Measurements from ENCODE around the gene CHST14. TPM values are rescaled to one million over a fixed set of nuclear protein-coding genes. Genes with fewer than 3 reads are reported as not detected.

Gene CHST14
- total RNA-seq, 2 experiments from 2014 or later = 4.3 to 5.1 TPM

DNA sequence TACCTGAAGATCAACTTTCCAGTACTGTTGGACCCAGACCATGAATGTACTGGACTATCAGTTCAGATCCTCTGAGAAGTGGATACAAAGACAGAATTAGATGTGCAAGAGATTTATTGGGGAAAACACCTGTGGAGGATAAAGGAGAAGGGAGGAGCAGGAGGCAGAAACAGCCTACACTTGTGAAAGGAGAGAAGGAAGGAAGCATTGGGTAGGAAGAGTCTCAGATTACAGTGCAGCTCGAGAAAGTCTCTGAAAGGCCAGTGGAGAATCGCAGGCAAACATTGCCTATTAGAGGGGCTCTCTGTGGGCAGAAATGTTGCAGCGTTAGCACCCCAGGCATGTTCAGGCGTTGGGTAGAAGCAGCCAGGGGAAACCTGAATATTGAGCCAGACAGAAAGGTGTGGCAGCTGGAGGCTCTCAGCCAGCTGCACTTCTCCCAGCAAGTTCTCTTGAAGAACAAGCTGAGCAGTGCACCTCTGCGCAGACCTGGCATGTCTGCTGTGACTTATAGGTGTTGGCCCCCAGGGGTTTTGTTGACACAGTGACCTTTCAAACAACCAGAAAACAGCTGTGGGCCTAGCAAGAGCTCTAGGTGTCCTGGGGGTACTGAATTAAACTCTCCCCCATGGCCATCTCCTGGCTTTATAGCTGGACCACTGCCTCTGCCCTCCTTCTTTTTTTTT is 7.0 kb downstream of the CHST14 start:
- peaks cover 5% of the 10 kb centered on the region for H3K27me3 Mint-ChIP-seq
- peaks cover 4% of the 10 kb centered on the region for H3K4me1 Mint-ChIP-seq (ENCODE audit: low read depth)
- ChIA-PET CTCF (interaction anchor here (1.0 to 1.8 kb wide), 3 partner anchors 29 to 168 kb away, joined by 3 to 6 read pairs (median 3); no protein-coding TSS in a partner anchor), POLR2A (interaction anchor here (0.6 kb wide), 1 partner anchor 537 kb away, joined by 3 read pairs; no protein-coding TSS in a partner anchor)
- ATAC-seq (no peak), DNase-seq (no peak)
- H3K27ac Mint-ChIP-seq = no peak overlapping the region
- H3K4me3 Mint-ChIP-seq = no peak overlapping the region
- no peak for TF ChIP-seq CTCF (IDR thresholded peaks at IDR 0.05)
- no peaks in the 10 kb centered on the region for H3K36me3 Mint-ChIP-seq (ENCODE audit: low read depth)
- no peaks in the 10 kb centered on the region for H3K9me3 Mint-ChIP-seq
- intact Hi-C loops (cut with micrococcal nuclease) = no loop called here

GRCh38 chr15:40479024-40479423 is 8.2 kb downstream of the CHST14 start:
- no peak for TF ChIP-seq CTCF (IDR thresholded peaks at IDR 0.05)
- CTCF ChIA-PET = interaction anchor here (1.0 to 1.4 kb wide), 2 partner anchors 28 to 29 kb away, joined by 3 to 4 read pairs; no protein-coding TSS in a partner anchor
- peaks cover 3% of the 10 kb centered on the region for H3K4me1 Mint-ChIP-seq (ENCODE audit: low read depth)
- peaks cover 5% of the 10 kb centered on the region for H3K27me3 Mint-ChIP-seq
- intact Hi-C loops (cut with micrococcal nuclease) = no loop called here
- H3K27ac Mint-ChIP-seq = no peak overlapping the region
- no peaks in the 10 kb centered on the region for H3K9me3 Mint-ChIP-seq
- POLR2A ChIA-PET = interaction anchor here (1.1 kb wide), 1 partner anchor 22 kb away, joined by 3 read pairs; no protein-coding TSS in a partner anchor
- H3K4me3 Mint-ChIP-seq = no peak overlapping the region
- ATAC-seq (no peak), DNase-seq (no peak)
- H3K36me3 Mint-ChIP-seq (ENCODE audit: low read depth) = no peaks in the 10 kb centered on the region

DNA sequence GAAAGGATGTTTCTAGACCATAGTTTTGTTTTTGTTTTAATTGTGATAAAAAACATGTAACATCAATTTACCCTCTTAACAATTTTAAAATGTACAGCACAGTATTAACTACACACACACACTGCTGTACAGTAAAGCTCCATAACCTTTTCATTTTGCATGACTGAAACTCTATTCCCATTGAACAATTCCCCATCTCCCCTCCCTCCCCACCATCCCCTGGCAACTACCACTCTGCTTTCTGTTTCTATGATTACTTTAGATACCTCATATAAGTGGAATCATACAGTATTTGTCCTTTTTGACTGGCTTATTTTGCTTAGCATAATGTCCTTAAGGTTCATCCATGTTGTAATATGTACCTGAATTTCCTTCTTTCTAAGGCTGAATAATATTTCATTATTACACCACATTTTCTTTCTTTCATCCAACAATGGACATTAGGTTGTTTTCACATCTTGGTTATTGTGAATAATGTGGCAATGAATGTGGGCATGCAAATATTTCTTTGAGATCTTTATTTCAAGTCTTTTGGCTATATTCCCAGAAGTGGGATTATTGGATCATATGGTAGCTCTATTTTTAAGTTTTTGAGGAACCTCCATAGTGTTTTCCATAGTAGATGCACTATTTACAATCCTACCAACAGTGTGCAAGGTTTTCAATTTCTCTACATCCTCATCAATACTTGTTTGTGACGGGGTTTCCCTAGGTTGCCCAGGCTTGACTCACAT is 10.7 kb downstream of the CHST14 start:
- H3K4me3 Mint-ChIP-seq = no peak overlapping the region
- CTCF ChIA-PET = no interaction called here
- H3K27me3 Mint-ChIP-seq = peaks cover 5% of the 10 kb centered on the region
- no peaks in the 10 kb centered on the region for H3K4me1 Mint-ChIP-seq (ENCODE audit: low read depth)
- DNase-seq = no peak
- H3K9me3 Mint-ChIP-seq = no peaks in the 10 kb centered on the region
- no peak overlapping the region for H3K27ac Mint-ChIP-seq
- no peak for TF ChIP-seq CTCF (IDR thresholded peaks at IDR 0.05)
- POLR2A ChIA-PET = no interaction called here
- H3K36me3 Mint-ChIP-seq (ENCODE audit: low read depth) = no peaks in the 10 kb centered on the region
- no peak for ATAC-seq
- intact Hi-C loops (cut with micrococcal nuclease) = no loop called here

- Mint-ChIP-seq H3K36me3 (ENCODE audit: low read depth) (no peaks in the 10 kb centered on the region), H3K27ac (no peak overlapping the region), H3K9me3 (no peaks in the 10 kb centered on the region), H3K4me1 (ENCODE audit: low read depth) (no peaks in the 10 kb centered on the region), H3K4me3 (no peak overlapping the region), H3K27me3 (peaks cover 5% of the 10 kb centered on the region)
- ChIA-PET CTCF (interaction anchor here (0.6 to 0.8 kb wide), 2 partner anchors 35 to 120 kb away, joined by 3 read pairs; no protein-coding TSS in a partner anchor), POLR2A (no interaction called here)
- DNase-seq (no peak), ATAC-seq (no peak)
- intact Hi-C loops (cut with micrococcal nuclease) = no loop called here
- no peak for TF ChIP-seq CTCF (IDR thresholded peaks at IDR 0.05)
These were observed 13.1 kb downstream of the CHST14 start for GRCh38 chr15:40483919-40484318.

All from activated CD8-positive, alpha-beta T cell treated with anti-CD3 and anti-CD28 coated beads for 36 hours (primary cell).